ENCODE results near the gene GSPT1. TPM values are rescaled to one million over a fixed set of nuclear protein-coding genes. Genes with fewer than 3 reads are reported as not detected.
"Not testable (repeated sequence)": the region's sequence is repeated elsewhere in the genome, so short reads cannot be mapped to it uniquely, and the experiment has no call there.

GSPT1 gene
- total RNA-seq = 47.7 TPM
- polyA plus RNA-seq = 46.5 TPM
- long read RNA-seq, donor 1, full-length matches to known transcripts = 4 of 4 reads
- long read RNA-seq, donor 1, partial matches to known transcripts = 0 of 4 reads
- long read RNA-seq, donor 1, other reads (novel, unspliced or antisense) = 0 of 4 reads
- long read RNA-seq, donor 2 = 0 reads
- long read RNA-seq, donor 3, full-length matches to known transcripts = 28 of 45 reads
- long read RNA-seq, donor 3, partial matches to known transcripts = 17 of 45 reads
- long read RNA-seq, donor 3, other reads (novel, unspliced or antisense) = 0 of 45 reads
- long read RNA-seq, donor 4, full-length matches to known transcripts = 20 of 20 reads
- long read RNA-seq, donor 4, partial matches to known transcripts = 0 of 20 reads
- long read RNA-seq, donor 4, other reads (novel, unspliced or antisense) = 0 of 20 reads
- long read RNA-seq, donor 5, full-length matches to known transcripts = 32 of 41 reads
- long read RNA-seq, donor 5, partial matches to known transcripts = 9 of 41 reads
- long read RNA-seq, donor 5, other reads (novel, unspliced or antisense) = 0 of 41 reads
- long read RNA-seq, donor 6, full-length matches to known transcripts = 26 of 26 reads
- long read RNA-seq, donor 6, partial matches to known transcripts = 0 of 26 reads
- long read RNA-seq, donor 6, other reads (novel, unspliced or antisense) = 0 of 26 reads
- long read RNA-seq, donor 7, full-length matches to known transcripts = 27 of 27 reads
- long read RNA-seq, donor 7, partial matches to known transcripts = 0 of 27 reads
- long read RNA-seq, donor 7, other reads (novel, unspliced or antisense) = 0 of 27 reads
- long read RNA-seq, donor 8, full-length matches to known transcripts = 9 of 9 reads
- long read RNA-seq, donor 8, partial matches to known transcripts = 0 of 9 reads
- long read RNA-seq, donor 8, other reads (novel, unspliced or antisense) = 0 of 9 reads
- long read RNA-seq, donor 9, full-length matches to known transcripts = 19 of 24 reads
- long read RNA-seq, donor 9, partial matches to known transcripts = 5 of 24 reads
- long read RNA-seq, donor 9, other reads (novel, unspliced or antisense) = 0 of 24 reads
- long read RNA-seq, donor 10, full-length matches to known transcripts = 22 of 22 reads
- long read RNA-seq, donor 10, partial matches to known transcripts = 0 of 22 reads
- long read RNA-seq, donor 10, other reads (novel, unspliced or antisense) = 0 of 22 reads

DNA sequence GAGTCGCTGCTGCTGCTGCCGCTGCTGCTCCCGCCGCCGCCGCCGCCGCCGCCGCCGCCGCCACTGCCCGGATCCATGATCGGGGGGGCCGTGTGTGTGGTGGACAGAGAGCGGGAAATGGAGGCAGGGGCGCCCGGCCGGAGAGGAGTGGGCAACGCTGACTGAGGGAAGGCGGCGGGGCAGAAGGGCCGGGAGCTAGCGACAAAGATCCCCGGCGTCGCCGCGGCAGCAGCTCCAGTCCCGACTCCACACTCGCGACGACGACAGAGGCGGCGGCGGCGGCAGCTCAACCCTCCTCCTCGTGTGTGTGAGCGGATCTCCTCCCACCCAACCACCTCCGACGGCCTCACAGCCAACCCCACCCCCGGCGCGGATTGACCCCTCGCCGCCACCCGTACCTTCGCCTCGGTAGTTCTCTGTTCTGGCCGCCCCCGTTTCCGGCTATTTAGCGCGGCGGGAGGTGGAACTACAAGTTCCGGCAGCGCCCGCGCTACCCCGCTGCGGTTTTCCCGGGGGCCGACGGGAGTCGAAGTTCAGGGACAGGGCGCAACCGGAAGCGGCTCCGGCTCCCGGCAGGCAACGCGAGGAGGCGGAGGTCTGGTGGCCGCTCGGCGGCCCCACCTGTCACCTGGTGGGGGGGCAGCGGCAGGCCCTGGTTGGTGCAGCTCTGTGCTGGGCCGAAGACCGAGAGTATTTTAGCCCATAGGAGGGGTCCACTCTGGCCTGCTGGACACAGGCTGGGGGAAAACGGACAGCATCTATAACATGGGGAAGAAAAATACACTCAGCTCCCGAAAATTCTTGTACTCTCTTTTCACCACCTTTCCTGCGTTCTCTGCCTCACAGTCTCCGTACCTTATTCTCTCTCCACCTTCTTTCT is at the start of gene GSPT1:
GSPT1 (minus strand) TSS at position 313 of the 880 bp plus-strand sequence; CDS start at position 77, 236 bp downstream.
- DNase-seq (ENCODE audit: low read depth in 6 of 9, low spot score in 9 of 9) = peak; percentile 87 to 99 (median 98)
- H3K9me3 ChIP-seq (ENCODE audit: control insufficient read depth in 2 of 2, insufficient read depth in 1 of 2, low read length in 1 of 2) = peaks cover 0 to 3% of the 10 kb centered on the region in 2 donors
- no peaks in the 10 kb centered on the region for H3K36me3 ChIP-seq (ENCODE audit: control insufficient read depth in 2 of 2, insufficient read depth in 2 of 2, low read length in 1 of 2)
- 2% methylated on average over 84 of the region's 84 CpGs for WGBS
- H3K27ac ChIP-seq (ENCODE audit: low read depth in 1 of 2, low read length in 1 of 2) = peak within 1 kb of the TSS; percentile 89 to 93
- no peaks in the 10 kb centered on the region for H3K27me3 ChIP-seq (ENCODE audit: control insufficient read depth in 2 of 2, insufficient read depth in 1 of 2, low read length in 1 of 2)
- H3K4me1 ChIP-seq (ENCODE audit: control insufficient read depth in 2 of 2, insufficient read depth in 2 of 2, low read length in 2 of 2) = peaks cover 11 to 16% of the 10 kb centered on the region in 2 donors
- H3K4me3 ChIP-seq (ENCODE audit: low read length in 2 of 2) = peak within 1 kb of the TSS; percentile 75 to 94

DNA sequence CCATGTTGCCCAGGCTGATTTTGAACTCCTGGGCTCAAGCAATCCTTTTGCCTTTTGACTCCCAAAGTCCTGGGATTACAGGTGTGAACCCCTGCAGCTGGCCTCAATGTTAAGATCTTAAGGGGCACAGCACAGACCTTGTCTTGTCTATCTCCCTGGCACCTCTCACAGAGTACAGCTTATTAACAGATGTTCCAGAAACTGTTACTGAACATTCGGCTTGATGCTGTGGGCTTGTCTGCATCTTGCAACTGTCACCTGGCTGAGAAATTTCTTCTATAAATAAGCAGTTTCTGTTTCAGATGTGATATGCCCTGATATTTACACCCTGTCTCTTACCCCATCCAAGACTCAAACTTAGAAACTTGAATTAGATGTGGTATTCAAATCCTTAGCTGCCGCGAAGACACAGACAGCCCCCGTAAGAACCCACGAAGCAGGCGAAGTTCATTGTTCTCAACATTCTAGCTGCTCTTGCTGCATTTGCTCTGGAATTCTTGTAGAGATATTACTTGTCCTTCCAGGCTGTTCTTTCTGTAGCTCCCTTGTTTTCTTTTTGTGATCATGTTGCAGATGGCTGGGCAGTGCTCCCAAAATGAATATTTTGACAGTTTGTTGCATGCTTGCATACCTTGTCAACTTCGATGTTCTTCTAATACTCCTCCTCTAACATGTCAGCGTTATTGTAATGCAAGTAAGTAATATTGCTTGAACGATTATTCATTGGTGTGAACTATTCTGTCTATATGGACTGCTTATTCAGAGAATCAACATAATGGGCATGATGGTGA is 49.2 kb upstream of the GSPT1 start, which contains the start of gene TNFRSF17:
TNFRSF17 (plus strand) TSS at position 450 of the 791 bp plus-strand sequence; CDS start at position 565, 115 bp downstream.
- 72% methylated on average over 9 of the region's 9 CpGs for WGBS
- Histone ChIP-seq H3K9me3 (ENCODE audit: control insufficient read depth in 2 of 2, insufficient read depth in 1 of 2, low read length in 1 of 2) (no peaks in the 10 kb centered on the region), H3K27ac (ENCODE audit: low read depth in 1 of 2, low read length in 1 of 2) (peak within 1 kb of the TSS in 1 of 2 donors; percentile 59), H3K36me3 (ENCODE audit: control insufficient read depth in 2 of 2, insufficient read depth in 2 of 2, low read length in 1 of 2) (peaks cover 0 to 3% of the 10 kb centered on the region in 2 donors), H3K4me3 (ENCODE audit: low read length in 2 of 2) (no peak within 1 kb of the TSS), H3K4me1 (ENCODE audit: control insufficient read depth in 2 of 2, insufficient read depth in 2 of 2, low read length in 2 of 2) (peaks cover 0 to 13% of the 10 kb centered on the region in 2 donors), H3K27me3 (ENCODE audit: control insufficient read depth in 2 of 2, insufficient read depth in 1 of 2, low read length in 1 of 2) (no peaks in the 10 kb centered on the region)
- peak in 1 of 9 donors; percentile 56 for DNase-seq (ENCODE audit: low read depth in 6 of 9, low spot score in 9 of 9)

DNA sequence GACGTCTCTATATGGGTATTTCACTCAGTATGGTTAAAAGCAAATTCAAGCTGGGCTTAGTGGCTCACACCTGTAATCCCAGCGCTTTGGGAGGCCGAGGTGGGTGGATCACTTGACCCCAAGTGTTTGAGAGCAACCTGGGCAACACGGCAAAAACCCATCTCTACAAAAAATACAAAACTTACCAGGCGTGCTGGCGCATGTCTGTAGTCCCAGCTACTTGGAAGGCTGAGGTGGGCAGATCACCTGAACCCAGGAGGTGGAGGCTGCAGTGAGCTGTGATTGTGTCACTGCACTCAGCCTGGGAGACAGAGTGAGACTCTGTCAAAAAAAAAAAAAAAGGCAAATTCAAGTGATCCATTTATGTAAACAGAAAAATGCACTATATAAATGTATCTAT is 48.0 kb upstream of the GSPT1 start:
- WGBS = 93% methylated on average over 6 of the region's 6 CpGs
- no peak overlapping the region for H3K4me3 ChIP-seq (ENCODE audit: low read length in 2 of 2)
- peaks cover 0 to 3% of the 10 kb centered on the region in 2 donors for H3K36me3 ChIP-seq (ENCODE audit: control insufficient read depth in 2 of 2, insufficient read depth in 2 of 2, low read length in 1 of 2)
- no peaks in the 10 kb centered on the region for H3K27me3 ChIP-seq (ENCODE audit: control insufficient read depth in 2 of 2, insufficient read depth in 1 of 2, low read length in 1 of 2)
- peaks cover 0 to 15% of the 10 kb centered on the region in 2 donors for H3K4me1 ChIP-seq (ENCODE audit: control insufficient read depth in 2 of 2, insufficient read depth in 2 of 2, low read length in 2 of 2)
- no peak overlapping the region for H3K27ac ChIP-seq (ENCODE audit: low read depth in 1 of 2, low read length in 1 of 2)
- H3K9me3 ChIP-seq (ENCODE audit: control insufficient read depth in 2 of 2, insufficient read depth in 1 of 2, low read length in 1 of 2) = no peaks in the 10 kb centered on the region
- no peak for DNase-seq (ENCODE audit: low read depth in 6 of 9, low spot score in 9 of 9)

DNA sequence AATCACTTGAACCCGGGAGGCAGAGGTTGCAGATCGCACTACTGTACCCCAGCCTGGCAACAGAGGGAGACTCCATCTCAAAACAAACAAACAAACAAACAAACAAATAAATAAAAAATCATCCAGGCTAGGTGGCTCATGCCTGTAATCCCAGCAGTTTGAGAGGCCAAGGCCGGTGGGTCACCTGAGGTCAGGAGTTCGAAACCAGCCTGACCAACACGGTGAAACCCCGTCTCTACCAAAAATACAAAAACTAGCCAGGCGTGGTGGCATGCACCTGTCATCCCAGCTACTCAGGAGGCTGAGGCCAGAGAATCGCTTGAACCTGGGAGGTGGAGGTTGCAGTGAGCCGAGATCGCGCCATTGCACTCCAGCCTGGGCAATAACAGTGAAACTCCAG is 47.2 kb upstream of the GSPT1 start:
- H3K4me1 ChIP-seq (ENCODE audit: control insufficient read depth in 2 of 2, insufficient read depth in 2 of 2, low read length in 2 of 2) = peaks cover 0 to 16% of the 10 kb centered on the region in 2 donors
- not testable (repeated sequence) for H3K27ac ChIP-seq (ENCODE audit: low read depth in 1 of 2, low read length in 1 of 2); H3K27me3 ChIP-seq (ENCODE audit: control insufficient read depth in 2 of 2, insufficient read depth in 1 of 2, low read length in 1 of 2); H3K9me3 ChIP-seq (ENCODE audit: control insufficient read depth in 2 of 2, insufficient read depth in 1 of 2, low read length in 1 of 2); H3K36me3 ChIP-seq (ENCODE audit: control insufficient read depth in 2 of 2, insufficient read depth in 2 of 2, low read length in 1 of 2); H3K4me3 ChIP-seq (ENCODE audit: low read length in 2 of 2); DNase-seq (ENCODE audit: low read depth in 6 of 9, low spot score in 9 of 9)
- WGBS = 96% methylated on average over 11 of the region's 11 CpGs

DNA sequence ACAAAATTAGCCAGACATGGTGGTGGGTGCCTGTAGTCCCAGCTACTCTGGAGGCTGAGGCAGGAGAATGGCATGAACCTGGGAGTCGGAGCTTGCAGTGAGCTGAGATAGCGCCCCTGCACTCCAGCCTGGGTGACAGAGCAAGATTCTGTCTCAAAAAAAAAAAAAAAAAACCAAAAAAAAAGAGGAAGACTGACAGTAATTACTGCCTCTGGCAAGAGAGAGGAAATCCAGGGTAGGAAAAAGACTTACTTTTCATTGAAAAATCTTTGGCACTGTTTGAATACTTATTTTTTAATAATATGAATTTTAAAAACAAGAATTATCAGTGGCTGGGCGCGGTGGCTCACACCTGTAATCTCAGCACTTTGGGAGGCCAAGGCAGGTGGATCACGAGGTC is 46.7 kb upstream of the GSPT1 start:
- WGBS = 90% methylated on average over 5 of the region's 5 CpGs
- H3K4me1 ChIP-seq (ENCODE audit: control insufficient read depth in 2 of 2, insufficient read depth in 2 of 2, low read length in 2 of 2) = peaks cover 0 to 19% of the 10 kb centered on the region in 2 donors
- not testable (repeated sequence) for H3K36me3 ChIP-seq (ENCODE audit: control insufficient read depth in 2 of 2, insufficient read depth in 2 of 2, low read length in 1 of 2)

DNA sequence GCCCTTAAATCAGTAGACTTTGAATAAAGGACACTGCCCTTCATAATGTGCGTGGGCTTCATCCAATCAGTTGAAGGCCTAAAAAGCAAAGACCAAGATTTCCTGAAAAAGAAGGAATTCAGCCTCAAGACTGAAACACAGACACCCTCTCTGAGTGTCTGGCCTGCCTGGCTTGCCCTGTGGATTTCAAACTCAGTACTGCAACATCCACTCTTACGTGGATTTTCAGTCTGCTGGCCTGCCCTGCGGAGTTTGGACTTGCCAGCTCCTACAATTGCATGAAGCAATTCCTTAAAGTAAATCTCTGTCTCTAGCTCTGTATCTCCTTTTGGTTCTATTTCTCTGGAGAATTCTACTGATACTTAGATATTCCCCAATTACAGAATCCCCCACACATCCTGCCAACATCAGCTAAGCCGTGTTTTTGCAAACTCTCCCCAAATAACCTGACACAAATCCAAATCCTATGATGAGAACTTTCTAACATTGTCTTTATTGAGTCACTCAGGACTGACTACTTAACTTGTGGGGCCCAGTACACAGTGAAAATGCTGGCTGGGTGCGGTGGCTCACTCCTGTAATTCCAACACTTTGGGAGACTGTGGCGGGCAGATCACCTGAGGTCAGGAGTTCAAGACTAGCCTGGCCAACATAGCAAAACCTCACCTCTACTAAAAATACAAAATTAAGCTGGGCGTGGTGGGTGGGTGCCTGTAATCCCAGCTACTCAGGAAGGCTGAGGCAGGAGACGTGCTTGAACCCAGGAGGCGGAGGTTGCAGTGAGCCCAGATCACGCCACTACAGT is 42.0 kb upstream of the GSPT1 start:
- Histone ChIP-seq H3K27me3 (ENCODE audit: control insufficient read depth in 2 of 2, insufficient read depth in 1 of 2, low read length in 1 of 2) (no peaks in the 10 kb centered on the region), H3K4me3 (ENCODE audit: low read length in 2 of 2) (no peak overlapping the region), H3K27ac (ENCODE audit: low read depth in 1 of 2, low read length in 1 of 2) (peak overlapping the region; percentile 31 to 60), H3K36me3 (ENCODE audit: control insufficient read depth in 2 of 2, insufficient read depth in 2 of 2, low read length in 1 of 2) (peaks cover 0 to 7% of the 10 kb centered on the region in 2 donors), H3K4me1 (ENCODE audit: control insufficient read depth in 2 of 2, insufficient read depth in 2 of 2, low read length in 2 of 2) (peaks cover 0 to 6% of the 10 kb centered on the region in 2 donors), H3K9me3 (ENCODE audit: control insufficient read depth in 2 of 2, insufficient read depth in 1 of 2, low read length in 1 of 2) (no peaks in the 10 kb centered on the region)
- no peak for DNase-seq (ENCODE audit: low read depth in 6 of 9, low spot score in 9 of 9)
- WGBS = 95% methylated on average over 10 of the region's 10 CpGs

More for the DNA sequence above, 46.7 kb upstream of the GSPT1 start:
- not testable (repeated sequence) for DNase-seq (ENCODE audit: low read depth in 6 of 9, low spot score in 9 of 9); H3K27me3 ChIP-seq (ENCODE audit: control insufficient read depth in 2 of 2, insufficient read depth in 1 of 2, low read length in 1 of 2); H3K4me3 ChIP-seq (ENCODE audit: low read length in 2 of 2); H3K27ac ChIP-seq (ENCODE audit: low read depth in 1 of 2, low read length in 1 of 2); H3K9me3 ChIP-seq (ENCODE audit: control insufficient read depth in 2 of 2, insufficient read depth in 1 of 2, low read length in 1 of 2)

DNA sequence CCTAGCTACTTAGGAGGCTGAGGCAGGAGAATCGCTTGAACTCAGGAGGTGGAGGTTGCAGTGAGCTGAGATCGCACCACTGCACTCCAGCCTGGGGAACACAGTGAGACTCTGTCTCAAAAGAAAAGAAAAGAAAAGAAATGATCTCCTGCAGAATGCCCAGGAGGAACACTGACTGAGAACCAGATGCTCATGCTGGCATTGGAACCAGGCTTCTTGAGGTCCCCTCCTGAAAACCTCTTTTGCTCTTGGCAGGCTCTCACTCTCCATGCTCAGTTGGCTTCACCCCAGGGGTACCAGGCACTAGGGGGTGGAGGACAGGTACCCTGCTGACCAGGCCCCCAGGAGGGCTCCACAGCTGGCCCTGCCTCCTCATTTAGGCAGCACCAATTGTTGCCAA is 40.8 kb upstream of the GSPT1 start:
- DNase-seq (ENCODE audit: low read depth in 6 of 9, low spot score in 9 of 9) = no peak
- no peaks in the 10 kb centered on the region for H3K9me3 ChIP-seq (ENCODE audit: control insufficient read depth in 2 of 2, insufficient read depth in 1 of 2, low read length in 1 of 2)
- H3K27me3 ChIP-seq (ENCODE audit: control insufficient read depth in 2 of 2, insufficient read depth in 1 of 2, low read length in 1 of 2) = no peaks in the 10 kb centered on the region
- H3K36me3 ChIP-seq (ENCODE audit: control insufficient read depth in 2 of 2, insufficient read depth in 2 of 2, low read length in 1 of 2) = peaks cover 0 to 7% of the 10 kb centered on the region in 2 donors
- no peak overlapping the region for H3K27ac ChIP-seq (ENCODE audit: low read depth in 1 of 2, low read length in 1 of 2)
- no peak overlapping the region for H3K4me3 ChIP-seq (ENCODE audit: low read length in 2 of 2)
- WGBS = 100% methylated on average over 2 of the region's 2 CpGs
- H3K4me1 ChIP-seq (ENCODE audit: control insufficient read depth in 2 of 2, insufficient read depth in 2 of 2, low read length in 2 of 2) = peaks cover 0 to 6% of the 10 kb centered on the region in 2 donors
